Hepatocyte (in vitro differentiated cells): Measurements from ENCODE around the gene CTH. TPM values are rescaled to one million over a fixed set of nuclear protein-coding genes. Genes with fewer than 3 reads are reported as not detected.

Experiments
- DNase-seq: peaks from one replicate; pipeline ENCODE4 v3.0.0-alpha.2; 2016; ENCODE audit warnings: low spot score
- H2AFZ ChIP-seq: fragments of 200-600 bp; sonication (generic); 2 replicates; pipeline ENCODE4 v1.6.0; 2016; ENCODE audit warnings: antibody characterized with exemption, mild to moderate bottlenecking
- H3K27ac ChIP-seq: fragments of 200-600 bp; sonication (generic); 2 replicates; pipeline ENCODE4 v1.5.1; 2016; ENCODE audit warnings: mild to moderate bottlenecking
- H3K27me3 ChIP-seq: fragments of 200-600 bp; sonication (generic); 2 replicates; pipeline ENCODE4 v1.6.1; 2016
- H3K36me3 ChIP-seq: fragments of 200-600 bp; sonication (generic); replicated peaks from 2 replicates; pipeline ENCODE4 v1.5.1; 2016; ENCODE audit warnings: low read depth; ENCODE audit not compliant: insufficient read depth
- H3K4me1 ChIP-seq: fragments of 200-600 bp; sonication (generic); 2 replicates; pipeline ENCODE4 v1.5.1; 2016; ENCODE audit warnings: mild to moderate bottlenecking, moderate library complexity; ENCODE audit not compliant: insufficient read depth
- H3K4me2 ChIP-seq: fragments of 200-600 bp; sonication (generic); 2 replicates; pipeline ENCODE4 v1.6.0; 2016
- H3K4me3 ChIP-seq: fragments of 200-600 bp; sonication (generic); 2 replicates; pipeline ENCODE4 v1.5.1; 2016; ENCODE audit warnings: mild to moderate bottlenecking
- H3K79me2 ChIP-seq: fragments of 200-600 bp; sonication (generic); 2 replicates; pipeline ENCODE4 v1.6.0; 2017; ENCODE audit warnings: mild to moderate bottlenecking
- H3K9me2 ChIP-seq: fragments of 200-600 bp; sonication (generic); replicated peaks from 2 replicates; pipeline ENCODE4 v1.6.0; 2017; ENCODE audit warnings: mild to moderate bottlenecking; ENCODE audit not compliant: insufficient read depth
- H3K9me3 ChIP-seq: fragments of 200-600 bp; sonication (generic); 2 replicates; pipeline ENCODE4 v1.5.1; 2016; ENCODE audit warnings: low read depth, mild to moderate bottlenecking
- H4K20me1 ChIP-seq: fragments of 200-600 bp; sonication (generic); 2 replicates; pipeline ENCODE4 v1.6.0; 2016; ENCODE audit warnings: mild to moderate bottlenecking; ENCODE audit not compliant: insufficient read depth, poor library complexity, severe bottlenecking
- CTCF ChIP-seq: fragments of 200-600 bp; sonication (generic); IDR thresholded peaks from 2 replicates; pipeline ENCODE4 v1.5.1; 2016; ENCODE audit warnings: antibody characterized with exemption, mild to moderate bottlenecking; ENCODE audit not compliant: poor library complexity
- EZH2 ChIP-seq: fragments of 200-600 bp; sonication (generic); IDR thresholded peaks from 2 replicates; pipeline ENCODE4 v1.6.1; 2016; ENCODE audit warnings: antibody characterized with exemption, mild to moderate bottlenecking, borderline replicate concordance
- EZH2phosphoT487 ChIP-seq: fragments of 200-600 bp; sonication (generic); IDR thresholded peaks from one replicate; pipeline ENCODE4 v1.6.1; 2018; ENCODE audit warnings: antibody characterized with exemption, mild to moderate bottlenecking, low read depth, moderate library complexity; ENCODE audit not compliant: unreplicated experiment, severe bottlenecking
- WGBS: methylation state at CpG from one replicate; pipeline ENCODE4 v1.1.6; 2016; ENCODE audit warnings: low lambda C conversion rate; ENCODE audit errors: missing lambda C conversion rate; 5-methylcytosine and 5-hydroxymethylcytosine counted together
- polyA plus RNA-seq: library from polyadenylated mRNA; unstranded; fragments of >200 nt; fragmentation: Nextera tagmentation; extraction: Ambion mirVana; gene quantifications from 2 replicates; pipeline ENCODE4 v1.2.1, GENCODE V29; 2016
- total RNA-seq: library from RNA; depleted of rRNA; stranded (reverse); fragments of >200 nt; gene quantifications from 2 replicates; pipeline ENCODE4 v1.2.3, GENCODE V29; 2014

CTH gene
- total and polyA plus RNA-seq, 2 experiments from 2014 or later = 11.7 to 22.6 TPM

- H3K4me3 ChIP-seq = no peak overlapping the region
- no peak overlapping the region for H2AFZ ChIP-seq
- no peaks in the 10 kb centered on the region for H3K27me3 ChIP-seq
- no peaks in the 10 kb centered on the region for H3K79me2 ChIP-seq
- no peaks in the 10 kb centered on the region for H3K9me3 ChIP-seq
- H3K4me1 ChIP-seq = no peaks in the 10 kb centered on the region
- H4K20me1 ChIP-seq = no peaks in the 10 kb centered on the region
- H3K9me2 ChIP-seq = no peaks in the 10 kb centered on the region
- H3K4me2 ChIP-seq = no peak overlapping the region
- no peaks in the 10 kb centered on the region for H3K36me3 ChIP-seq
- no peak for DNase-seq
- WGBS = 86% methylated on average over 5 of the region's 5 CpGs
- no peak overlapping the region for H3K27ac ChIP-seq
- TF ChIP-seq EZH2phosphoT487 (no peak), EZH2 (no peak), CTCF (no peak)
Measured at GRCh38 chr1:70387507-70387906, 23.6 kb upstream of the CTH start.

GRCh38 chr1:70392626-70393025, 18.4 kb upstream of the CTH start:
- Histone ChIP-seq H3K79me2 (no peaks in the 10 kb centered on the region), H3K27me3 (no peaks in the 10 kb centered on the region)

GRCh38 chr1:70396607-70397006, 14.5 kb upstream of the CTH start:
- TF ChIP-seq EZH2phosphoT487 = no peak
- no peak for TF ChIP-seq EZH2
- Histone ChIP-seq H3K9me3 (no peaks in the 10 kb centered on the region), H3K4me2 (no peak overlapping the region), H3K27me3 (no peaks in the 10 kb centered on the region), H4K20me1 (no peaks in the 10 kb centered on the region), H2AFZ (no peak overlapping the region), H3K4me3 (no peak overlapping the region), H3K36me3 (no peaks in the 10 kb centered on the region), H3K27ac (no peak overlapping the region), H3K4me1 (no peaks in the 10 kb centered on the region), H3K9me2 (no peaks in the 10 kb centered on the region), H3K79me2 (no peaks in the 10 kb centered on the region)
- 86% methylated on average over 2 of the region's 2 CpGs for WGBS
- DNase-seq = no peak

More at GRCh38 chr1:70392626-70393025, 18.4 kb upstream of the CTH start:
- Histone ChIP-seq H3K4me3 (no peak overlapping the region), H3K9me2 (no peaks in the 10 kb centered on the region), H3K27ac (no peak overlapping the region), H4K20me1 (no peaks in the 10 kb centered on the region), H3K4me2 (no peak overlapping the region), H3K4me1 (no peaks in the 10 kb centered on the region), H2AFZ (no peak overlapping the region), H3K36me3 (no peaks in the 10 kb centered on the region), H3K9me3 (no peaks in the 10 kb centered on the region)
- no peak for DNase-seq
- no peak for TF ChIP-seq EZH2phosphoT487
- TF ChIP-seq EZH2 = no peak
- TF ChIP-seq CTCF = no peak

DNA sequence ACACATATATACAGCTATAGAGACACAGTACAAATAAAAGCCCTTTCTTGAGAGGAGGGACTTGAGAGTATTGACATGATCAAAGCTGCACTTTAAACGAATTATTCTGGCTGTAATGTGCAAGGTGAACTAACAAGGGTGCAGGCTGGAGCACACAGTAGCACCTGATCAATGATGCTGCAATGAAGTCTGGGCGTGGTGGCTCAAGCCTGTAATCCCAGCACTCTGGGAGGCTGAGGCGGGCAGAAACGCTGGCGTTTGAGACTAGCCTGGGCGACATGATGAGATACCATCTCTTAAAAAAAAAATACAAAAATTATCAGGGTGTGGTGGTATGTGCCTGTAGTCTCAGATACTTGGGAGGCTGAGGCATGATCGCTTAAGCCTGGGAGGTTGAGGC, 14.1 kb upstream of the CTH start:
- TF ChIP-seq EZH2phosphoT487 (no peak), EZH2 (no peak), CTCF (no peak)
- no peaks in the 10 kb centered on the region for H3K9me2 ChIP-seq
- DNase-seq = no peak
- no peak overlapping the region for H3K4me2 ChIP-seq
- H3K9me3 ChIP-seq = no peaks in the 10 kb centered on the region
- no peaks in the 10 kb centered on the region for H3K79me2 ChIP-seq
- H3K4me1 ChIP-seq = no peaks in the 10 kb centered on the region
- H3K36me3 ChIP-seq = no peaks in the 10 kb centered on the region
- H3K27ac ChIP-seq = no peak overlapping the region
- H3K4me3 ChIP-seq = no peak overlapping the region
- 85% methylated on average over 7 of the region's 7 CpGs for WGBS
- no peaks in the 10 kb centered on the region for H3K27me3 ChIP-seq
- no peaks in the 10 kb centered on the region for H4K20me1 ChIP-seq
- no peak overlapping the region for H2AFZ ChIP-seq
